CD4-positive, alpha-beta T cell (primary cell): ENCODE data around the gene CASR. TPM values are rescaled to one million over a fixed set of nuclear protein-coding genes. Genes with fewer than 3 reads are reported as not detected.
A peak's percentile ranks its signal among the peaks of the same experiment; 100 is the strongest.

Source experiments
- ATAC-seq: fragments of 200-7000 bp; cut with Tn5 transposase; one replicate; pipeline ENCODE4 v1.10.0; 2022; ENCODE audit warnings: mild to moderate bottlenecking; ENCODE audit not compliant: poor library complexity
- CTCF ChIA-PET: fragments of 350-600 bp; sonication (Branson Sonifier 250); formaldehyde crosslinking; loops from one replicate; lab custom pipeline; 2021; ENCODE audit warnings: antibody characterized with exemption, inconsistent platforms; lab: Charles Lee
- POLR2A ChIA-PET: fragments of 350-600 bp; sonication (Branson Sonifier 250); formaldehyde crosslinking; loops from one replicate; lab custom pipeline; 2021; ENCODE audit warnings: antibody characterized with exemption, inconsistent platforms; lab: Charles Lee
- DNase-seq, 14 experiments: peaks; one replicate each; pipeline ENCODE4 v3.0.0-alpha.2; 2013 to 2020; ENCODE audit warnings: mixed read lengths in 2 of 14
- H3K27ac ChIP-seq, 2 donors: one replicate each; pipeline versions ENCODE4 v1.5.1 to v1.7.0; 2013; ENCODE audit warnings: low read length in 2 of 2, low read depth in 1 of 2, mild to moderate bottlenecking in 1 of 2
- H3K27me3 ChIP-seq, 2 experiments: 1 replicate in 1 of 2; 2 replicates in 1 of 2; pipeline versions ENCODE4 v1.6.1 to v1.7.0; 2013; ENCODE audit warnings: low read length in 2 of 2, control low read depth in 1 of 2, mild to moderate bottlenecking in 1 of 2, moderate library complexity in 1 of 2; ENCODE audit not compliant: insufficient read depth in 2 of 2, control insufficient read depth in 1 of 2
- H3K36me3 ChIP-seq: one replicate; pipeline ENCODE4 v1.6.1; 2013; ENCODE audit warnings: low read length, control low read depth; ENCODE audit not compliant: insufficient read depth
- H3K4me1 ChIP-seq: one replicate; pipeline ENCODE4 v1.6.1; 2013; ENCODE audit warnings: low read length, control low read depth; ENCODE audit not compliant: insufficient read depth
- H3K4me3 ChIP-seq: one replicate; pipeline ENCODE4 v1.5.1; 2013; ENCODE audit warnings: mild to moderate bottlenecking, low read length, moderate library complexity
- H3K9me3 ChIP-seq, 2 experiments: 1 replicate in 1 of 2; 2 replicates in 1 of 2; pipeline versions ENCODE4 v1.6.1 to v1.7.0; 2013; ENCODE audit warnings: low read length in 2 of 2, mild to moderate bottlenecking in 2 of 2, control low read depth in 1 of 2, moderate library complexity in 1 of 2; ENCODE audit not compliant: control insufficient read depth in 1 of 2, insufficient read depth in 1 of 2
- H3K27ac Mint-ChIP-seq: one replicate; pipeline ENCODE4 v1.8.0; 2020; ENCODE audit warnings: mixed read lengths
- H3K27me3 Mint-ChIP-seq: one replicate; pipeline ENCODE4 v1.8.0; 2021; ENCODE audit warnings: mixed read lengths
- H3K36me3 Mint-ChIP-seq: one replicate; pipeline ENCODE4 v1.8.0; 2021; ENCODE audit warnings: low read depth, mixed read lengths
- H3K4me1 Mint-ChIP-seq: one replicate; pipeline ENCODE4 v1.8.0; 2021; ENCODE audit warnings: low read depth, mixed read lengths
- H3K4me3 Mint-ChIP-seq: one replicate; pipeline ENCODE4 v1.8.0; 2020; ENCODE audit warnings: mild to moderate bottlenecking, mixed read lengths
- H3K9me3 Mint-ChIP-seq: one replicate; pipeline ENCODE4 v1.8.0; 2020; ENCODE audit warnings: mixed read lengths
- intact Hi-C, 2 experiments: fragments of 100-400 bp; cut with DNase I in 1 of 2; cut with micrococcal nuclease in 1 of 2; formaldehyde crosslinking; loops; one replicate each; pipeline versions ENCODE4 v1.15.1 to v1.9.0; 2023 to 2025; cut with DNase I, micrococcal nuclease
- total RNA-seq, 174 experiments: library from RNA in 2 of 174; stranded (reverse) in 2 of 174; gene quantifications; one replicate each; pipeline ENCODE4 v1.2.3 and lab custom pipeline; 2021 to 2026
- TF ChIP-seq, protein P1 (sequence below): fragments of 200-600 bp; IDR thresholded peaks from one replicate; pipeline ENCODE4 v1.8.0; 2022; ENCODE audit warnings: antibody characterized with exemption, mild to moderate bottlenecking

The CASR gene
- total RNA-seq, 2 experiments from 2014 or later, result 0.03 TPM

DNA sequence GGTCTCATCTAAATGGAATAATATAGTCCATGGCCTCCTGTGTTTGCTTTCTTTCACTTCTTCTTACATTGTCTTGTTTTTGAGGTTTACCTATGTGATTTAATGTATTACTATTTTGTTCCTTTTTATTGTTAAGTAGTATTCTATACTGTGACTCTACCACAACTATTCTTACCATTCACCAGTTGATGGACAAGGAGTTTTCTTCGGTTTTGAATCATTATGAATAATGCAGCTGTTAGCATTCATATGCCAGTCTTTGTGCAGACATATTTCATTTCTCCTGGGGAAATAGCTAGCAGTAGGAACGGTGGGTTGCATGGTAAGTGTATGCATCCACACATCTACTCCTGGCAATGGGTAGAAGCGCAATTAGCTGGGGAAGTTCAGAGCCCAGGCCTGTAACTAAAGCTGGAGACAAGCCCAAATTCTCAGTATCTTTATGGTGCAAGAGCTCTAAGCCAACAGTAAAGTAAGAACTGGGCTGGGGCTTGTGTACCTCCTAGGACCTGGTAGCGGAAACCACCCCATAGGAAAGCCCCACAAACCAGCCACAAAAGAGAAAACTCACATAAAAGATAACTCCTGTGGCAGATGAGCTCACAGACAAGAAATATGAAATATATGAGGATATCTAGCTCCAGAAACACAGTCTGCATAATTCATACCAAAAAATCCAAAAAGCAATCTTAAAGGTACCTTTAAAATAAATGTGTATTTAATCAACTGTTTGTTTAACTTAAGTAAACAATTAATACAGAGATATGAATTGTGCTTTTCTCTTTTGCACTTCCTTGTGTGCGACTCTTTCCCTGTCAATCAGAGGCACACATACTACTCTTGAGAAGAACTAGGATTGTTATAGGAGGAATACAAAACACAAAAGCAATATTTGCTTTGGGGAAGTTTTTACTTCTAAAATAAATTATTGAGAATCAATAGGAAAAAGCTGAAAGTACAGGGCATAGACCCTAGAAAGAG, 138.9 kb downstream of the CASR start:
- no peak overlapping the region for H3K4me3 Mint-ChIP-seq
- intact Hi-C loops, result no loop called here
- peaks cover 15% of the 10 kb centered on the region for H3K4me1 ChIP-seq
- H3K36me3 ChIP-seq, result no peaks in the 10 kb centered on the region
- ATAC-seq, result peak; percentile 97
- H3K9me3 ChIP-seq, result no peaks in the 10 kb centered on the region
- H3K9me3 Mint-ChIP-seq, result peaks cover 2% of the 10 kb centered on the region
- DNase-seq, result peak in 6 of 14 experiments; percentile 7 to 77 (median 44)
- peaks cover 22% of the 10 kb centered on the region for H3K4me1 Mint-ChIP-seq
- no peaks in the 10 kb centered on the region for H3K27me3 Mint-ChIP-seq
- H3K27me3 ChIP-seq, result no peaks in the 10 kb centered on the region
- no peak overlapping the region for H3K4me3 ChIP-seq
- ChIA-PET POLR2A (interaction anchor here (1.0 to 1.4 kb wide), 4 partner anchors 9 to 62 kb away, joined by 3 to 7 read pairs (median 4); partner anchors contain the start of gene FAM162A), CTCF (interaction anchor here (0.7 kb wide), 1 partner anchor 393 kb away, joined by 3 read pairs; no protein-coding TSS in a partner anchor)
- no peak overlapping the region for H3K27ac Mint-ChIP-seq
- no peaks in the 10 kb centered on the region for H3K36me3 Mint-ChIP-seq
- no peak overlapping the region for H3K27ac ChIP-seq
- TF ChIP-seq, protein P1, sequence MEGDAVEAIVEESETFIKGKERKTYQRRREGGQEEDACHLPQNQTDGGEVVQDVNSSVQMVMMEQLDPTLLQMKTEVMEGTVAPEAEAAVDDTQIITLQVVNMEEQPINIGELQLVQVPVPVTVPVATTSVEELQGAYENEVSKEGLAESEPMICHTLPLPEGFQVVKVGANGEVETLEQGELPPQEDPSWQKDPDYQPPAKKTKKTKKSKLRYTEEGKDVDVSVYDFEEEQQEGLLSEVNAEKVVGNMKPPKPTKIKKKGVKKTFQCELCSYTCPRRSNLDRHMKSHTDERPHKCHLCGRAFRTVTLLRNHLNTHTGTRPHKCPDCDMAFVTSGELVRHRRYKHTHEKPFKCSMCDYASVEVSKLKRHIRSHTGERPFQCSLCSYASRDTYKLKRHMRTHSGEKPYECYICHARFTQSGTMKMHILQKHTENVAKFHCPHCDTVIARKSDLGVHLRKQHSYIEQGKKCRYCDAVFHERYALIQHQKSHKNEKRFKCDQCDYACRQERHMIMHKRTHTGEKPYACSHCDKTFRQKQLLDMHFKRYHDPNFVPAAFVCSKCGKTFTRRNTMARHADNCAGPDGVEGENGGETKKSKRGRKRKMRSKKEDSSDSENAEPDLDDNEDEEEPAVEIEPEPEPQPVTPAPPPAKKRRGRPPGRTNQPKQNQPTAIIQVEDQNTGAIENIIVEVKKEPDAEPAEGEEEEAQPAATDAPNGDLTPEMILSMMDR, result no peak

DNA sequence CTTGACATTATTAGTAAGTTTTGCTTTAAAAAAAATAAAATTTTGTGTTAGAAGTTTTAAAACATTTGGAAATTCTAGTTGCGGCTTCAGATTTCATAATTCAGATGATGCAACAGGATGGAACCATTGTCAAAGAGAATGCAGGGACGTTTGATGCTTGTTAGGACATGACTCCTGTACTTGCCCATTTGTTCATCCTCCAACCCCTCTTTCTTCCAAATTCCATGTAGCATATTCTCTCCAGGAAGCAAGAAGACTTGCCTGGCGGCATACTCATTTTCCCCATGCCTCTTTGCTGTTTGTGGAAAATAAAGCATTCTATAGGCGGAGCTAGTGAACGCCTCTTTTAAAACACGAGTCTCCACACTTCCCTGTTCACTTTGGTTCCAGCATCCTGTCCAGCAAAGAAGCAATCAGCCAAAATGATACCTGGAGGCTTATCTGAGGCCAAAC, 141.4 kb downstream of the CASR start, which contains the start of gene CSTA:
Gene CSTA (plus strand): TSS at position 378 of the 453 bp plus-strand sequence. CDS start 45 bp downstream, at position 423.
- ATAC-seq, result no peak
- Histone ChIP-seq H3K27me3 (no peaks in the 10 kb centered on the region), H3K36me3 (no peaks in the 10 kb centered on the region), H3K9me3 (no peaks in the 10 kb centered on the region), H3K4me1 (peaks cover 15% of the 10 kb centered on the region), H3K27ac (no peak within 1 kb of the TSS), H3K4me3 (peak within 1 kb of the TSS; percentile 11)
- ChIA-PET CTCF (no interaction called here), POLR2A (no interaction called here)
- Mint-ChIP-seq H3K9me3 (no peaks in the 10 kb centered on the region), H3K27ac (no peak within 1 kb of the TSS), H3K4me3 (no peak within 1 kb of the TSS), H3K27me3 (no peaks in the 10 kb centered on the region), H3K4me1 (peaks cover 22% of the 10 kb centered on the region), H3K36me3 (no peaks in the 10 kb centered on the region)
- intact Hi-C loops, result no loop called here
- TF ChIP-seq, protein P1, result no peak
- peak in 1 of 14 experiments; percentile 21 for DNase-seq

DNA sequence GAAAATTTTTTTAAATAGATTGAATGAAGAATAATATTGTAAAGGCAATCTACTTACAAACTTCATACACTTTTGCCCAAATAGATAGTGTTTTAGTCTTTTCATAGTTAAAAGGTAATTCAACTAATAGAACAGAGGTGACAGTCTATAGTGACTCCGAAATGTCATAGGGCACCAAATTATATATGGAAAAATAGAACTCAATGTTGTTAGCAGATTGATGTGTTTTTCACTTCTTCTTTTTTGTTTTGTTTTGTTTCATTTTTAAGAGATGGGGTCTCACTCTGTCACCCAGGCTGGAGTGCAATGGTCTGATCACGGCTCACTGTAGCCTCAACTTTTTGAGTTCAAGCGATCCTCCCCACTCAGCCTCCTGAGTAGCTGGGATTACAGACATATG, 142.3 kb downstream of the CASR start:
- Mint-ChIP-seq H3K36me3 (no peaks in the 10 kb centered on the region), H3K9me3 (no peaks in the 10 kb centered on the region), H3K4me1 (peaks cover 22% of the 10 kb centered on the region), H3K27ac (no peak overlapping the region), H3K27me3 (peaks cover 5% of the 10 kb centered on the region), H3K4me3 (no peak overlapping the region)
- TF ChIP-seq, protein P1, result no peak
- no peak overlapping the region for H3K27ac ChIP-seq
- POLR2A ChIA-PET, result no interaction called here
- intact Hi-C loops, result no loop called here
- CTCF ChIA-PET, result no interaction called here
- no peaks in the 10 kb centered on the region for H3K36me3 ChIP-seq
- DNase-seq (no peak), ATAC-seq (no peak)
- H3K4me3 ChIP-seq, result no peak overlapping the region
- H3K27me3 ChIP-seq, result no peaks in the 10 kb centered on the region
- H3K9me3 ChIP-seq, result no peaks in the 10 kb centered on the region
- H3K4me1 ChIP-seq, result peaks cover 15% of the 10 kb centered on the region
